HFFc6 (cell line): ENCODE measurements around the gene PUSL1. TPM values are rescaled to one million over a fixed set of nuclear protein-coding genes. Genes with fewer than 3 reads are reported as not detected.

ENCODE experiments used
- DNase-seq: peaks from one replicate; pipeline ENCODE4 v3.0.0-alpha.2; 2018
- H3K27ac Mint-ChIP-seq: 2 replicates; pipeline ENCODE4 v1.8.0; 2020; ENCODE audit warnings: mild to moderate bottlenecking, mixed read lengths
- H3K27me3 Mint-ChIP-seq: 2 replicates; pipeline ENCODE4 v1.8.0; 2021; ENCODE audit warnings: mild to moderate bottlenecking, moderate library complexity, mixed read lengths; ENCODE audit not compliant: insufficient read depth
- H3K36me3 Mint-ChIP-seq: 2 replicates; pipeline ENCODE4 v1.8.0; 2021; ENCODE audit warnings: low read depth, mixed read lengths
- H3K4me1 Mint-ChIP-seq: 2 replicates; pipeline ENCODE4 v1.8.0; 2020; ENCODE audit warnings: low read depth, mixed read lengths
- H3K4me3 Mint-ChIP-seq: 2 replicates; pipeline ENCODE4 v1.8.0; 2020; ENCODE audit warnings: mild to moderate bottlenecking, moderate library complexity, mixed read lengths
- H3K9me3 Mint-ChIP-seq: 2 replicates; pipeline ENCODE4 v1.8.0; 2020; ENCODE audit warnings: mild to moderate bottlenecking, mixed read lengths
- CTCF ChIP-seq: fragments of 200-600 bp; sonication (generic); IDR thresholded peaks from 2 replicates; pipeline ENCODE4 v1.5.0; 2021; ENCODE audit warnings: antibody characterized with exemption, mild to moderate bottlenecking
- total RNA-seq, 6 experiments: library from RNA; stranded (reverse); fragmentation: NEBNext Ultra II Directional; extraction: Animal tissue kit (Norgen Biotek cat#: 25700); gene quantifications; 2 replicates in 1 of 6; 3 replicates in 5 of 6; pipeline ENCODE4 v1.2.3, GENCODE V29; 2021

Gene PUSL1
- total RNA-seq, 6 experiments from 2014 or later, result 23.5 to 28.7 (median 25.6) TPM

- Mint-ChIP-seq H3K4me3 (no peak overlapping the region; the same call in 1 of the 2 replicates), H3K4me1 (peaks cover 16% of the 10 kb centered on the region), H3K36me3 (no peaks in the 10 kb centered on the region; the same call in 1 of the 2 replicates), H3K27me3 (peaks cover 6% of the 10 kb centered on the region), H3K9me3 (no peaks in the 10 kb centered on the region), H3K27ac (no peak overlapping the region)
- no peak for TF ChIP-seq CTCF
- DNase-seq, result no peak
These were observed 2.2 kb downstream of the PUSL1 start for GRCh38 chr1:1310476-1311053.

- peaks cover 7% of the 10 kb centered on the region for H3K27me3 Mint-ChIP-seq
These were observed 3.0 kb downstream of the PUSL1 start for GRCh38 chr1:1311107-1312104.

GRCh38 chr1:1312450-1313314, 4.3 kb downstream of the PUSL1 start:
- Mint-ChIP-seq H3K27ac (no peak overlapping the region), H3K27me3 (peaks cover 6% of the 10 kb centered on the region), H3K4me1 (peaks cover 7% of the 10 kb centered on the region), H3K9me3 (no peaks in the 10 kb centered on the region), H3K36me3 (peaks cover 5% of the 10 kb centered on the region; the same call in 1 of the 2 replicates), H3K4me3 (no peak overlapping the region)
- no peak for TF ChIP-seq CTCF
- DNase-seq, result no peak

More at GRCh38 chr1:1311107-1312104, 3.0 kb downstream of the PUSL1 start:
- Mint-ChIP-seq H3K36me3 (no peaks in the 10 kb centered on the region; the same call in 1 of the 2 replicates), H3K9me3 (no peaks in the 10 kb centered on the region), H3K4me1 (peaks cover 8% of the 10 kb centered on the region), H3K27ac (no peak overlapping the region), H3K4me3 (no peak overlapping the region)
- DNase-seq, result no peak
- no peak for TF ChIP-seq CTCF

GRCh38 chr1:1313500-1314236, 5.3 kb downstream of the PUSL1 start:
- Mint-ChIP-seq H3K36me3 (peaks cover 5% of the 10 kb centered on the region; the same call in 1 of the 2 replicates), H3K4me3 (no peak overlapping the region; the same call in 1 of the 2 replicates)
- no peak for DNase-seq

More at GRCh38 chr1:1313500-1314236, 5.3 kb downstream of the PUSL1 start:
- TF ChIP-seq CTCF, result no peak
- H3K9me3 Mint-ChIP-seq, result no peaks in the 10 kb centered on the region
- H3K4me1 Mint-ChIP-seq, result peaks cover 17% of the 10 kb centered on the region
- peaks cover 6% of the 10 kb centered on the region for H3K27me3 Mint-ChIP-seq
- H3K27ac Mint-ChIP-seq, result no peak overlapping the region
